Measurements from ENCODE around the gene KCTD11.
A peak's percentile ranks its signal among the peaks of the same experiment; 100 is the strongest.

Gene KCTD11

DNA sequence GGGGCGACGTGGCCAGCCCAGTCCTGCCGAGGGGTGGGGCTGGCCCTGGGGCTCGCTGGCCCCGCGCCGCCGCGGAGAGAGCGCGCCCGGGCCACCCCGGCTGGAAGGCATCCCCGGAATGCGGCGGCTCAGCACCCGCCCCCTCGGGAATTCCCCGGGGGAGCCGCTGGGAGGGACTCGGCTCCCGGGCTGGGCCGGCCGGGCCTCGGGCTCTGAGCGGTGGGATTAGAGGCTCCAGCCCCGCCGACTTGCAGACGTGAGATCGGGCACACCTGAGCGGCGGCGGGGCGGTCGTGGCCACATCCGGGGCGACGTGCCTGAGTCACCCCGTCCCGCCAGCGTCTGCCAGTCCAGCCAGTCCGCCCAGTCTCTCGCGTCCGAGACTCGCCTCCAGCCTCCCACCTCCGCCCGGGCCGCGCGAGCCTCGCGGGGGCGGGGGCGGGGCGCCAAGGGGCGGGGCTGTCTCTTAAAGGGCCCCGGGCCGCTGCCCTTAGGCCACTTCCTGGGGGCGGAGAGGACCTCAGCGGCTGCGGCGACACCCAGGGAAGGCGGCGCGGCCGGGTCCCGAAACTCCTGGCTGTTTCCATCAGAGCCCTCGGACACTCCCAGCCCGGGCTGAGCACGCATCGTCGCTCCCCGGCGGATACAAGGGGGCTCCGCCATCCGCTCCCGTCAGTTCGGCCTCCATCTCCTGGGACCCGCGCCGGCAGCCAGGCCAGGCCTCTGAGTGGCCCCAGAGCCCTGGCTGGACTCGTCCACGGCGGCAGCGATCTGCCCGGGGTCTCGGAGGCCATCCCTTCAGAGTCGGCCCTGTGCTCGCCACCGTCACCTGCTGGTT, at the start of gene KCTD11:
Gene KCTD11 (plus strand): TSS at position 498 of the 838 bp plus-strand sequence.
- H3K4me3 ChIP-seq (ENCODE audit: low read depth, low read length): peak within 1 kb of the TSS; percentile 49
- no peak for TF ChIP-seq MYC (IDR thresholded peaks at IDR 0.05; ENCODE audit: low read depth, low read length)
- TF ChIP-seq MAX (IDR thresholded peaks at IDR 0.05; ENCODE audit: low read depth, low read length): no peak
- no peak for TF ChIP-seq POLR2A (IDR thresholded peaks at IDR 0.05; ENCODE audit: extremely low read depth, insufficient read length)
- TF ChIP-seq, protein P1, sequence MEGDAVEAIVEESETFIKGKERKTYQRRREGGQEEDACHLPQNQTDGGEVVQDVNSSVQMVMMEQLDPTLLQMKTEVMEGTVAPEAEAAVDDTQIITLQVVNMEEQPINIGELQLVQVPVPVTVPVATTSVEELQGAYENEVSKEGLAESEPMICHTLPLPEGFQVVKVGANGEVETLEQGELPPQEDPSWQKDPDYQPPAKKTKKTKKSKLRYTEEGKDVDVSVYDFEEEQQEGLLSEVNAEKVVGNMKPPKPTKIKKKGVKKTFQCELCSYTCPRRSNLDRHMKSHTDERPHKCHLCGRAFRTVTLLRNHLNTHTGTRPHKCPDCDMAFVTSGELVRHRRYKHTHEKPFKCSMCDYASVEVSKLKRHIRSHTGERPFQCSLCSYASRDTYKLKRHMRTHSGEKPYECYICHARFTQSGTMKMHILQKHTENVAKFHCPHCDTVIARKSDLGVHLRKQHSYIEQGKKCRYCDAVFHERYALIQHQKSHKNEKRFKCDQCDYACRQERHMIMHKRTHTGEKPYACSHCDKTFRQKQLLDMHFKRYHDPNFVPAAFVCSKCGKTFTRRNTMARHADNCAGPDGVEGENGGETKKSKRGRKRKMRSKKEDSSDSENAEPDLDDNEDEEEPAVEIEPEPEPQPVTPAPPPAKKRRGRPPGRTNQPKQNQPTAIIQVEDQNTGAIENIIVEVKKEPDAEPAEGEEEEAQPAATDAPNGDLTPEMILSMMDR (IDR thresholded peaks at IDR 0.05; ENCODE audit: low read depth, low read length): no peak
- DNase-seq (ENCODE audit: low read depth): peak; percentile 80

DNA sequence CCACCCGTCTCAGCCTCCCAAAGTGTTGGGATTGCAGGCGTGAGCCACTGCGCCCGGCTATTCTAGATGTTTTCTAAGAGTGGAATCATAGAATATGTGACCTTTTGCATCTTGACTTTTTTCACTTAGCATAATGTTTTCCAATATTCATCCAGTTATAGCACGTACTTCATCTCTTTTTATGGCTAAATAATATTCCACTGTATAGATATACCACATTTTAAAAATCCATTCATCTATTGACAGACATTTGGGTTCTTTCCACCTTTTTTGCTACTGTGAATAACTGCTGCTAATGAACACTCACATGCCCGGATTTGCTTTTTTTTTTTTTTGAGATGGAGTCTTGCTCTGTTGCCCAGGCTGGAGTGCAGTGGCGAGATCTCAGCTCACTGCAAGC, 47.8 kb upstream of the KCTD11 start:
- no peak for DNase-seq (ENCODE audit: low read depth)
- no peak overlapping the region for H3K4me3 ChIP-seq (ENCODE audit: low read depth, low read length)
- TF ChIP-seq MYC (IDR thresholded peaks at IDR 0.05; ENCODE audit: low read depth, low read length) (no peak), POLR2A (IDR thresholded peaks at IDR 0.05; ENCODE audit: extremely low read depth, insufficient read length) (no peak), MAX (IDR thresholded peaks at IDR 0.05; ENCODE audit: low read depth, low read length) (no peak)
- TF ChIP-seq, protein P1 (IDR thresholded peaks at IDR 0.05; ENCODE audit: low read depth, low read length): no peak

- DNase-seq (ENCODE audit: low read depth): peak; percentile 97
- peak; percentile 60 for TF ChIP-seq MYC (IDR thresholded peaks at IDR 0.05; ENCODE audit: low read depth, low read length)
- TF ChIP-seq POLR2A (IDR thresholded peaks at IDR 0.05; ENCODE audit: extremely low read depth, insufficient read length): peak; percentile 58
- TF ChIP-seq MAX (IDR thresholded peaks at IDR 0.05; ENCODE audit: low read depth, low read length): peak; percentile 79
- TF ChIP-seq, protein P1 (IDR thresholded peaks at IDR 0.05; ENCODE audit: low read depth, low read length): no peak
- H3K4me3 ChIP-seq (ENCODE audit: low read depth, low read length): peak within 1 kb of the TSS; percentile 99
Measured at GRCh38 chr17:7306911-7307685, 44.9 kb upstream of the KCTD11 start, which contains the start of gene EIF5A. Gene EIF5A (plus strand): TSS chr17:7307628. CDS start chr17:7309636, 2,008 bp downstream.

DNA sequence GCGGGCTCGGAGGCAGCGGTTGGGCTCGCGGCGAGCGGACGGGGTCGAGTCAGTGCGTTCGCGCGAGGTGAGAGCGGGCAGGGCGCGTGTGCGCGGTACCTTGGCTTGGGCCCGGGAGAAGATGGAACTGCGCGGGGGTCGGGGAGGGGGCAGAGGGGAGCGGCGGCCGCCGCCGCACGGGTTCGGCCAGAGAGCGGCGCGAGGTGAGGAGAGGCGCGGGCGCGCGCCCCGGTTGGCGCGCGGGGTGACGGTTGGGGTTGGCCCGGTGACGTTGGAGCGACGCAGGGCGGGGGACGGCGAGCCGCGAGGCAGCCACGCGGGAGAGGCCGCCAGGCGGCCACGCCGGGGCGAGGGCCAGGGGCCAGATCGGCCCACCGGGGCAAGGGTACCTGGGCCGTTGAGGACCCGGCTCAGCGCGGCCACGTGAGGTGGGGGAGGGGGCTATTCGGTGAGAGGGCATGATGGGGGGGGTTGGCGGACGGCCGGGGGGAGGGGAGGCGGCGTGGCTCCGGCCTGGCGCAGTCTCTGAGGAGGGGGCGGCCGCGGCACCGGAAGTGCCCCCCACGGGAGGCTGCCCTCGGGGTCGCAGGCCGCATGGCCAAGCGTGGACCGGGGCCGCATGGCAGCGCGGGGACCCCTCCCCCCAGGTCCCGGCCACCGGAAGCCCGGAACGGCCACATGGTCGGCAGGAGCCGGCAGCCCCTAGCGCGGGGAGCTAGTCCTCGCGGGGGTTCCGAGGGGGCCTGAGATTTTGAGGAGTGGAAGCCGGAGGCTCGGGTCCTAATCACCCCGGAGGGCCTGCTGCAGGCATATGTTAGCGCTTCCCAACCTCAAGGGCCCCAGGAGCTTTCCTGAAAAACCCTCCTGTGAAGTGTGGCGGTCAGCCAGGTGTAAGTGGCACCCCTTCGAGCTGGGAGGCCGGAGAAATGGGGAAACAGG, 44.0 kb upstream of the KCTD11 start:
- DNase-seq (ENCODE audit: low read depth): peak; percentile 53
- peak overlapping the region; percentile 99 for H3K4me3 ChIP-seq (ENCODE audit: low read depth, low read length)
- TF ChIP-seq MYC (IDR thresholded peaks at IDR 0.05; ENCODE audit: low read depth, low read length) (peak; percentile 92), MAX (IDR thresholded peaks at IDR 0.05; ENCODE audit: low read depth, low read length) (peak; percentile 87), POLR2A (IDR thresholded peaks at IDR 0.05; ENCODE audit: extremely low read depth, insufficient read length) (no peak)
- TF ChIP-seq, protein P1 (IDR thresholded peaks at IDR 0.05; ENCODE audit: low read depth, low read length): no peak
